SK-N-SH treated with all-trans-retinoic acid at 6 μM for 48 hours (cell line): ENCODE measurements around the gene C22orf31.

Experiments
- CSRNP3 ChIP-seq: fragments of 250-450 bp; sonication (Bioruptor Pico); IDR thresholded peaks from 2 replicates; pipeline ENCODE4 v1.5.1; 2021; ENCODE audit warnings: mild to moderate bottlenecking, moderate library complexity
- PATZ1 ChIP-seq: fragments of 250-450 bp; sonication (Bioruptor Pico); IDR thresholded peaks from 2 replicates; pipeline ENCODE4 v1.8.0; 2020; ENCODE audit warnings: mild to moderate bottlenecking, moderate library complexity, borderline replicate concordance
- PPARA ChIP-seq: fragments of 250-450 bp; sonication (Bioruptor Pico); IDR thresholded peaks from 2 replicates; pipeline ENCODE4 v1.5.0; 2020; ENCODE audit warnings: mild to moderate bottlenecking, borderline replicate concordance
- RARB ChIP-seq: fragments of 250-450 bp; sonication (Bioruptor Pico); IDR thresholded peaks from 2 replicates; pipeline ENCODE4 v1.8.0; 2021; ENCODE audit warnings: mild to moderate bottlenecking, moderate library complexity
- SNAI2 ChIP-seq: fragments of 250-450 bp; sonication (Bioruptor Pico); IDR thresholded peaks from 2 replicates; pipeline ENCODE4 v1.5.0; 2020; ENCODE audit warnings: mild to moderate bottlenecking, moderate library complexity
- ZFP3 ChIP-seq: fragments of 250-450 bp; sonication (Bioruptor Pico); IDR thresholded peaks from 2 replicates; pipeline ENCODE4 v1.5.0; 2020; ENCODE audit warnings: mild to moderate bottlenecking, moderate library complexity

GRCh38 chr22:29109822-29110221 is 48.2 kb upstream of the C22orf31 start:
- TF ChIP-seq PATZ1 (no peak), ZFP3 (CRISPR knock-in tag) (no peak), SNAI2 (CRISPR knock-in tag) (no peak), CSRNP3 (CRISPR knock-in tag) (no peak), RARB (CRISPR knock-in tag) (no peak), PPARA (no peak)
